NCI-H2107 treated with DMSO at 0.1 percent for 48 hours (cell line): ENCODE data around the gene RASSF5.

ENCODE experiments used
- DNase-seq: peaks from one replicate; lab custom pipeline; 2025; ENCODE audit not compliant: unreplicated experiment; lab: John Stamatoyannopoulos, UW

RASSF5 gene, protein sequence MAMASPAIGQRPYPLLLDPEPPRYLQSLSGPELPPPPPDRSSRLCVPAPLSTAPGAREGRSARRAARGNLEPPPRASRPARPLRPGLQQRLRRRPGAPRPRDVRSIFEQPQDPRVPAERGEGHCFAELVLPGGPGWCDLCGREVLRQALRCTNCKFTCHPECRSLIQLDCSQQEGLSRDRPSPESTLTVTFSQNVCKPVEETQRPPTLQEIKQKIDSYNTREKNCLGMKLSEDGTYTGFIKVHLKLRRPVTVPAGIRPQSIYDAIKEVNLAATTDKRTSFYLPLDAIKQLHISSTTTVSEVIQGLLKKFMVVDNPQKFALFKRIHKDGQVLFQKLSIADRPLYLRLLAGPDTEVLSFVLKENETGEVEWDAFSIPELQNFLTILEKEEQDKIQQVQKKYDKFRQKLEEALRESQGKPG

DNA sequence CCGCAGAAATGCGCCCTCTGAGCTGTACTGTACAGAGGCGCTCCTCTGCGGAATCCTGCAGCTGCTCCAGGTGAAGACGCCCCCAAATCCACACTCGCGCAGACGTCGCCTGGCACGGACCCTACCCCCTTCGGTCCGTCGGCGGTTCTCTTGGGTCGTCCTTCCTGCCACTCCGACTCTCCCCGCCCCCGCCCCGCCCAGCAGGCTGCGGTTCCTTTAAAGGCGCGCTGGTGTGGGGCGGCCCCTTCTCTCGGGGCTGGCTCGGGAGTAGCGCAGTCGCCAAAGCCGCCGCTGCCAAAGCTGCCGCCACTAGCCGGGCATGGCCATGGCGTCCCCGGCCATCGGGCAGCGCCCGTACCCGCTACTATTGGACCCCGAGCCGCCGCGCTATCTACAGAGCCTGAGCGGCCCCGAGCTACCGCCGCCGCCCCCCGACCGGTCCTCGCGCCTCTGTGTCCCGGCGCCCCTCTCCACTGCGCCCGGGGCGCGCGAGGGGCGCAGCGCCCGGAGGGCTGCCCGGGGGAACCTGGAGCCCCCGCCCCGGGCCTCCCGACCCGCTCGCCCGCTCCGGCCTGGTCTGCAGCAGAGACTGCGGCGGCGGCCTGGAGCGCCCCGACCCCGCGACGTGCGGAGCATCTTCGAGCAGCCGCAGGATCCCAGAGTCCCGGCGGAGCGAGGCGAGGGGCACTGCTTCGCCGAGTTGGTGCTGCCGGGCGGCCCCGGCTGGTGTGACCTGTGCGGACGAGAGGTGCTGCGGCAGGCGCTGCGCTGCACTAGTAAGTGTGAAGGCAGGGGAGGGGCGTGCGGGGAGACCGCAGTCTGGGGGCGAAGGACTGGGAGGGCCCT, at the start of gene RASSF5:
RASSF5 (plus strand) TSS at position 248 of the 846 bp plus-strand sequence; CDS start at position 320, 72 bp downstream.
- DNase-seq, result no peak

DNA sequence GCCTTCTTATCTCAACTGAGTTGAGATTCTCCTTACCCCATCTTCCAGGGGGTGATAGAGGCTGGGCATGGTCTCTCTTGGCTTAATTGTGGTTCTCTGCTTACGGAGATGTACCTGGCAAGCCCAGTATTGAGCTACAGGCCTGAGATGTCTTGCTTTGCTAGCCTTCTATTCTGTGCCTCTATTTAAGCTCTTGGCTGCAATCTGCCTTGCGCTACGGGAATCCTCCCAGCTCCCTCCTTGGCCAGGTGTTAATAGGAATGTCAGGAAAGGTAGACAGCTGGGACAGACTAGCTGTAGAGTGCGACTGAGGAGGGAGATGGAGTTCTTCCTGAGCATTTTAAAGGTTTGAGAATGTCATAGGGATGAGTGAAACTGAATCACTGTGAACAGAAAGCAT, 47.6 kb upstream of the RASSF5 start:
- DNase-seq, result no peak

DNA sequence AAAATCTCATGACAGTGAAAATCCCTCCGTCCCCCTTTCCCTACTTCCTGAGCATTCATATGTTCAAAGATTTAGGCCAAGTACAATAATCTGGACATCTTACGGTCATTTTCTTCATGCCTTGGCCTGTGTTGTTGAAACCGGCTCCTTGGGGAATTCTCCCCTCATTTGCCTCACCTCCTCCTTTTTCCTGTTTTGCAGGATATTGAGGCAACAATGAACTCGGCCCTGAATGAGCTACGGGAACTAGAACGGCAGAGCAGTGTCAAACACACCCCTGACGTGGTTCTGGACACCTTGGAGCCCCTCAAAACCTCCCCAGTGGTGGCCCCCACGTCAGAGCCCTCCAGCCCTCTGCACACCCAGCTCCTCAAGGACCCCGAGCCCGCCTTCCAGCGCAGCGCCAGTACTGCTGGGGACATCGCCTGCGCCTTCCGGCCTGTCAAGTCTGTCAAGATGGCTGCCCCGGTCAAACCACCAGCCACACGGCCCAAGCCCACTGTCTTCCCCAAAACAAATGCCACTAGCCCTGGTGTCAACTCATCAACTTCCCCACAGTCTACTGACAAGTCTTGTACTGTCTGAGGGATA, 46.4 kb upstream of the RASSF5 start:
- no peak for DNase-seq

DNA sequence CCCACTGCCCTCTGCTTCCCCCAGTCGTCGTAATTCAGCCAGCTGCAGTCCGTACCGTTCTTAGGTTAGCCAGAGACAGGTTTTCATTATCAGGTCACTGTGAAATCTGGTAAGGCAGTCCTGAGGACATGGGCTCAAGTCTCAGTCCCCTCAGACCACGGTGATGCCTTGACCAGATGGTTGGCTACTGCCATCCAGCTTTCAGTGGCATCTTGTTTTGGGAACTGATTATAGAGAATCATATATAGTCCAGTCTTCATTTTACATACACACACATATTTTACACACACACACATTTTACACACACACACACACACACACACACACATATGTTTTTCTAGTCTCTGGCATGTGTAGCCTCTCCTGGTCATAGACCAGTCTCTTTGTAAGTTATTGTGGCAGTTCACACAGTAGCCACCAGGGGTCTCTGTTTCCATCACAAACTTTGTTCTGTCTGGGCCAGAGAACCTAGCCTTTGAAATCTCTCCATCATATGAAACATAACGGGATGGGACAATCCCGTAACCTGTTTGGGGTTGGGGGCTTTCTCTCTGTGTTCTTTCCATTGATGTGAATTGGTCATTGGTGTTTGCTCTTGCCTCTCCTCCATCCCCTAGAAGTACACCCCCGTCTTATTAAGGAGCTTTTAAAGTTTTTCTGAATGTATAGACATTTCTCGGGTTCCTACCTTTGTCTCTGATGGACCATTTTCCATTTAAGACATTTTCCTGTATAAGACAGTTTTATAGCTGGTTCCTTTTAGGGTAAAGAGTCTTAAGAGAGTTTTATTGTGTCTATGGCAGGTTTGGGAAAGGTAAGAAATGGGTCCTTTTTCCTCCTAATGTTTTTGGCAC, 45.5 kb upstream of the RASSF5 start:
- peak; percentile 54 for DNase-seq

DNA sequence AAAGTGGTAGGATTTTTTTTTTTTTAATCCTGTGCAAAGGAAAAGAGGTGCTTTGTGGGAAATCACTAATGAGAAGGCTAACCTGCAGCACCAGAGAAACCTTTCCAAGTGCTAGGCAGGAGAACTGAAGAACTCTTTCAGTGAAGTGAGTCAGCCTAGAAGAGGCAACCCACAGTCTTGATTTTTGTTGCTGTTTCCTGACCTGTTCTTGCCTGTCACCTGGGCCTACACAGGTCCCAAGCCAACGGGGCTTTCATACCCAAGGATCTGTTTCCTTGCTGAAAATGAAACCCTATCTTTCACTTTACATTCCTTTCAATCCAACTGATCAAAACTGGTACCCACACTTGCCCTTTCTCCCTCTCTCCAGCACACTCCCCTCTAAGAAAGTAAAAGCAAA, 44.2 kb upstream of the RASSF5 start:
- DNase-seq, result no peak

DNA sequence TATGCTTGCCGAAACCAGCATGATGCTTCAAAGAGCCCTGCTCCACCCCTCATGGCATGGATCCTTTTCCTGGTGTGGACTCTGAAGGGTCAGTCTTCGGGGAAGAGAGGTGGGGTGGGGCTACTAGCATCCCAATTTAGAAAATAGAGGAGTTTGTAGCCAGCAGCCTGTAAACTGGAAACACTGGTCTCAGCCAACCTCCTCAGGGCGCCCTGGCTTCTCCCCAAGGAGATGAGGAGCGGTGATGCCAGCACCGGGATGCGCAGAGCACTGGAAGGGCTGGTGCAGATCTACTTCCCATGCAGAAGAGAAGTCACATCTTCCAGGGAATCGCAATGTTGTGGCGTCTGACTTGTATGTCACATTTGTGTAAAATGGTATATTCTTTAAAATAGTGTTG, 43.4 kb upstream of the RASSF5 start:
- no peak for DNase-seq

DNA sequence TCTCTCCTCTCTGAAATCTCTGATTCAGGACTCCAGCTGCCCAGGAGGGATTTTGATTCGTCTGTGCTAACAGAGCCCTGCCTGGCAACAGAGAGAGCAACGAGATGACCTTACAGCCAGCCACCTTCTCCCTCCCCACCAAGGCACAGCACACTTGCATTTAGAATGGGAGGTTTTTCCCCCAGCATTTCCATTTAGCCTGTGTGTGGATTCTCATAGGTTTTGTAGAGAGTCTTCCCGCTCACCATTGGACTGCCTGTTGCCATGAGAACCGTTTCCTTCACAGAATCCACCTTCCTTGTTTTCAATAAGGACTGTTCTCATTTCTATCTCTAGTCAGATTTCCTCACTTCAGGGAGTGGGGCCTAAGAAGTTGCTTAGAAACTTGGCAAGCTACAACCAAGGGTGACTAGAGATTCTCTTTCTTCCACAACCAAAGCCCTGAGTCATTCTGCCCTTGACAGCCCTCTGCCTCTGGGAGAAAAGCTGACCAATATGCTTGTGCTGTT, 42.8 kb upstream of the RASSF5 start:
- no peak for DNase-seq

DNA sequence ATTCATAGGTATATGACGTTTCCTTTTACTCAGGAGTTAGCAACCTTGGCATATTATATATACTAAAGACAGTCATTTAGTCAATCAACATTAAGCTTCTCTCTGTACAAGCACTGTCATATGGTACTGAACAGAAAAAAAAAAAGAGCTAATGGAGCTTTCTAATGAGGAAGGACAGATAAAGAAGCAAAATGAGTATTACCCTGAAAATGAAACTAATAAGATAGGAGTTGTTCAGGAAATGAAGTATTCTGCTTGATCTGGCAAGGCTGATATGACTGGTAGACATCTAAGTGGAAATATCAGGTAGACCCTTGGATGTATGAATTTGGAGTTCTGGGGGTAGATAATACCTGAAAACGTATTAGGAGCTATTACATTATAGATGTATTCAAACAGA, 41.4 kb upstream of the RASSF5 start:
- no peak for DNase-seq

DNA sequence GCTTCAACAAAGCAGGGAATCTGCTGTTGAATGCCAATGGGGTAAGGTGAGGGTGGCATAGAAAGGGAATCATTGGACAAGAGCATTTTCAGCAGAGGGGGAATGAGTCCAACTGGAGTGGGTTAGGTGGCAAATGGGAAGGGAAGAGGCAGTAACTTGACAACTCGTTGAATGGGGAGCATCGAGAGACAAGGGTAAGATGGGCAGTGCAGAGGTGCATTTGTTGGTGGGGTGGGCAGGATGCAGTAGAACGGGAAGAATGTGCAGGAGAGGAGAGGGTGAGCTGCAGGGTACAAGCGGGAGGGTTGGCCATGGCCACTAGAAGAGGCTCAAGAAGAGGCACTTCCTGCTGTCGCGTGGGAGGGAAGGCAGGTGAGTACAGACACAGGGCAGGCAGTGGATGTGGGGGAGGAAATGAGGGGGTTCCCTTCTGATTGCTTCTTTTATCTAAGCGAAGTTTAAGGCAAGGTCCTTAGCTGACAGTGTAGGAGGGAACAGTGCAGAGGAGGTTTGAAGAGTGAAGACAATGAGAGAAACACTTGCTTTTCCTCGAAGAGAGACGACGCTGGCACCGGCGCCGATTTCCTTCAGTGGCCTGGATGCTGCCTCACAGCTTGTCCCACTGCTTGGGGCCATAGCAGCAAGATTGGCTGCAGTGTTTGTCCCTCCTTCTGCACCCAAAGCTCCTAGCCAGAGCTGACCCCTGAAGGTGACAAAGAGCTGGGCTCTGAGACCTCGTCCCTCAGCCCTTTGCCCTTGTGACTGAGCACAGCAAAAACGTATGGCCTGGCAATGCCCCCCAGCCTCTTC, 40.3 kb upstream of the RASSF5 start:
- no peak for DNase-seq

DNA sequence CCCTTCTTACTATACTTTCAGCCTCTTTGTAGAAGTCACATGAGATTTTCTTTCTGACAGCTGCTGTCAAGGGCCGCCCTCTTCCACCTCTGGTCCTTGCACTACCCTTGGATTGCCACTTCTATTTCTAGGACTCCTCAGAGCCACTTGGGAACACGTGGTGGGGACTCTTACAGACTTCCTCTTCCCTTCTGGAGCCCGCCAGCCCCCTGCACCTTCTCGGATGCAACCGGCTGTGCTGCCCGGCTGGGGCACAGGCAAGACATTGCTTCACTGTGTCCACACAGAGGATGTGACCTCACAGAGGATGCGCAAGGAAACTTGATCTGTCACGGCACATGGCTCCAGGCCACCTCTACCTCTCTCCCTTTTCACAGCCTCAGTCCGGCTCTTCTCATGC, 39.4 kb upstream of the RASSF5 start:
- DNase-seq, result no peak

DNA sequence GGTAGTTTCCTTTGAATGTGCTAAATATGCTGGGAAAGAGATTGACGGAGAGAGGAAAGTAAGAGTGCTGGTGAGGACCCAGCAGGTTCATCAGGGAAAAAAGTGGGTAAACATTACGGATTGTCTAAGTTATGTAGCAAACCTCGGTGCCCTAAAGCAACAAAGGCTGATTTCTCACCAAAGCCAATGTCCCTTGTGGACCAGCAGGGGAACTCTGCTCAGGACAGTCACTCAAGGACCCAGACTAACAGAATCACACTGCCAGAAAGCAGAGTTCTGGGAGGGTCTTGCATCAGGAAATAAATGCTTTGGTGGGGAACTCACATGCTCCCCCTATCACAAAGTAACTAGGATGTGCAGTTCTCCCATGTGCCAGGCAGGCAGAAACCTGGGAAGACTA, 38.8 kb upstream of the RASSF5 start:
- DNase-seq, result no peak

DNA sequence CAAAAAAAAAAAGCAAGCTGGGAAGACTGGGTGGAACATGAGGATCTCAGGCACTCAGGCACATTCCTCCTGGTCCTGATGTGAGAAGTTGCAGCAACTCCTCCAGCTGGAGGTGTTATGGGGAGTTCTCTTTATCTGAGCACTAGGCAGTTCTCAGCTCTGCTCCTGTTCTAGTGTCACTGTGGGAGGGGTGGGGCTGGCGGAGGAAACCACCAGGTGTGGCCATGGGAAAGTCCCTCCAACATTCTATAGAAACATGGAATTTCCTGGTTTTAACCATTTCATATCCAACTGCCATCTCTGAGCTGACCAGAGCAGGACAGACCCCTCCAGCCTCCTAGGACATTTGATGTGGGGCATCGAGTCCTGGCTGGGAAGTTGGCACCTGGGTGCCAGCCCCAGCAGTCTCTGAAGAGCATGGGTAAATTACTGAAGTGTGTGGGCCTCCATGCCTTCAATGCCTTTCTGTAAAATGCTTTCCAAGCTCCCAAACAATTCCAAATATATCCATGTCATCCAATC, 37.9 kb upstream of the RASSF5 start:
- DNase-seq, result no peak

DNA sequence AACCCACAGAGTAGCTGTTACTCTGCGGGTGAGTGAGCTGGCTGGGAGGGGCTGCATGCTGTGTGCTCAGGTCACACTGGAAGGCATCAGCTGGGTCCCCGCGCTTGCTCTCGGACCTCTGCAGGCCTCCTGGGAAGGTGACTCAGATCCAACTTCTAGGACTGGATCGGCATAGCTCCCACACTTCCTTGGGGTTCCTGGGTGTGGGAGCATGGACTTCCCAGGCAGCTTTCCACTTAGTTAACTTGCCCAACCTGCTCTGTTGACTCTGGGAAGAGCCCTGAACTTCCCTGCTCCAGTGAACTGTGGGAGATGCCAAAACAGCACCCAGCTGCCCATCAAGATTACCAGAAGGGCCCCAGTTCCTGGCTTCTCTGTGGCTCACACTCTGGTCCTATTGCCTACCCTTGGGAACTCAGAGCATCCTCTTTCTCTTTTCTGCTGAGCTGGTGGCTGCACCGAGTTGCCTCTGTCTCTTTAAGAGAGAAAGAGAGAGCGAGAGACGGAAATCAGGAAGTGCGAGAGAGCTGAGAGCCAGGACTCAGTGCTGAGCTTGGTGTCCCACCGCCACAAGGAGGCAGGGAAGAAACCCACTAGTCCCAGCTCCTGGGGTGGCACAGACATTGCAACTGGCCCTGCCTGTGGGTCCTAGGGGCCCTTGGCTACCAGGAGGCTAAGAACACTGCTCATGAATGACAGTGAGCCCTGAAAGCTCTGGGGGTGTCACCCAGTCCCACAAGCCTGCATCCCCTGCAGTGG, 37.2 kb upstream of the RASSF5 start, which contains the start of gene IKBKE:
IKBKE (plus strand) TSS at position 544 of the 759 bp plus-strand sequence. CDS start 2,752 bp downstream, outside the sequence.
- DNase-seq, result no peak

DNA sequence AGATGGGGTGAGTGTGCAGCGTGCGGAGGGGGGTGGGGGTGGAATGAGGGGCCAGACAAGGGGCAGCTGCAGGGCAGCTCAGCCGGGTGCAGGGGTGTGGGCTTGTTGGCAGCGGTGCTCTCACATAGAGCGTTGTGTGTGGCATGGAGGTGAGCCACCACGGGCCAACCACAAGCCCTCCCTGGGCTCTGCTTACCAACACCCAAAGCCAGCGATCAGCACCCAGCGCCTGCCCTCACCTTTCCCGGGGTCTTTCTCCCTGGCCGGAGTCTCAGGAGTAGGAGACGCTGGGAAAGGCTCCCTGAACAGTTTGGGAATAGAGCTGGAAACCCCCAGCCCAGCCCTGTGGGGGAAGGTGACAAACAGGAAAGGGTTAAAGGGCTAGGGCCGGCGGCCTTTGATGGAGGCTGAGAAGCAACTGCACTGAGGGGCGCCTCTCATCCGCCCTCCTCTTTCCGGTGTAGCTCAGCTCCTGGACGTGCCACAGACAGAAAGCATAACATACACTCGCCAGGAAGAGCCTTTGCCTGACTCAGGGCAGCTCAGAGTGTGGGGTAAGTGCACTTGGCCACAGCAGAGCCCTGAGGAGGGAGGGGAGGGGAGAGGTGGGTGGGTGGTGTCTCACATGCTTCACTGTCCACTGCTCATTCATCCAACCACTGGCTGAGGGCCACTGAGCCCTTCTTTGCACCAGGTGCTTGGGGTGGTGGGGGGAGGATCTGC, 36.5 kb upstream of the RASSF5 start:
- no peak for DNase-seq

DNA sequence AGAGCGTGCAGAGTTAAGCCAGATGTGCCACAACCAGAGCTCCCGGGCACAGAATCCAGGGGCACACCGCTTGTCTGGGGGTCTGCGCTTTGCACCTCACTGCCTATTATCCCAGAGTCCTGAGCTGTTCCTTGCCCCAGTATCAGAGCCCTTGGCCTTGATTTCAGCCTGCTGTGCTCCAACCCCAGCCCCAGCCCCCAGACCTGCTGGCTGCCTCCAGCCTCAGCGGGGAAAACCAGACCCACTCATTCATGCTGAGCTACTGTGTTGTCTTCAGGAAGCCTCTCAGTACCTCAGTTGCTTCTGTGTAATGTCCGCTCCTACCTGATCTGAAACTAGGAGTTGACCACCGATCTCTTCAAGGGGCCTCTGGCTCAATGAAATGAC, 35.9 kb upstream of the RASSF5 start:
- no peak for DNase-seq

DNA sequence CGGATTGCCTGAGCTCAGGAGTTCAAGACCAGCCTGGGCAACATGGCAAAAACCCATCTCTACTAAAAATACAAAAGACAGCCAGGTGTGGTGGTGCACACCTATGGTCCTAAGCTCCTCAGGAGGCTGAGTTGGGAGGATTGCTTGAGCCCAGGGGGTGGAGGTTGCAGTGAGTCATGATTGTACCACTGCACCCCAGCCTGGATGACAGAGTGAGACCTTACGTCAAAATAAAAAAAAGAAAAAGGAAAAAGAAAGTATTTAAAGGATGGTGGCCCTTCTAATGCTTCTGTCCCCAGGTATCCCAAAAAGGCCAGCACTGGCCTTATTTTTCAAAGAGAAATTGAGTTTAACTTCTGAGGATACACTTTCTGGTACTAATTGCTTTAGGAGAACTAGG, 35.3 kb upstream of the RASSF5 start:
- no peak for DNase-seq

DNA sequence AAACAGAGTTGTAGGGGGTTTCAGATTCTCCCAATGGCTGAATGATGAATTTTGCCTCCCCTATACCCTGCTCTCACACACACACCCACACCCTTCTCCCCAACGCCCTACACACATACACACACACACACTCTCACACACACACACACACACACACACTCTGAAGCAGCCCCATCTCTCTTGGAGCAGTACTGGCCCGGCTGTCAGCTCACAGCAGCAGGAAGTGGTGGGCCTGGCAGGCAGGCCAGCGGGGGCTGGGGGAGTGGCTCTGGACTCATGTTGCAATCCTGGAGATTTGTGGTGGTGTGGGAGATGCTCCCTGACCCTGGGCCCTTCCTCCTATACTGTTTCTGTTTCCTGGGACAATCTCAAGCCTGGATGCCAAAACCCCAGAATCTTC, 34.9 kb upstream of the RASSF5 start:
- DNase-seq, result no peak

DNA sequence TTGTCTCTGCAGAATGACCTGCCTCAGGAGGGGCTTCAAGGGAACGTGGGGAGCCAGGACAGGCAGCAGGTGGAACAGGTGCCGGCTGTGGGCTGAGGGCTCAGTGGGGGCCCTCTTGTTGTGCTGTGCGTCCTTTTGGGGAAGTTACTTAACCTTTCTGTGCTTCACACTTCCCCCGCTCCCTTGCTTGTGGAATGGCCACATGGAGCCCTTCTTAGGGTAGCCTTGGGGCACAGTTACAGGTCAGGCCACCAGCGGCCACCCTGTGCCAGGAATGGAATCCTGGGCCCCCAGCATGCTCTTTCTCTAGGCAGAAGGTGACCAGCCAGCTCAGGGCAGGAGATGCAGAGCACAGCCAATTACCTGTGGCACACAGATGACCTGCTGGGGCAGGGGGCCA, 34.4 kb upstream of the RASSF5 start:
- DNase-seq, result no peak
